ENCODE results near the gene TMEM87B.
"Not testable (repeated sequence)": the region's sequence is repeated elsewhere in the genome, so short reads cannot be mapped to it uniquely, and the experiment has no call there.

The TMEM87B gene

DNA sequence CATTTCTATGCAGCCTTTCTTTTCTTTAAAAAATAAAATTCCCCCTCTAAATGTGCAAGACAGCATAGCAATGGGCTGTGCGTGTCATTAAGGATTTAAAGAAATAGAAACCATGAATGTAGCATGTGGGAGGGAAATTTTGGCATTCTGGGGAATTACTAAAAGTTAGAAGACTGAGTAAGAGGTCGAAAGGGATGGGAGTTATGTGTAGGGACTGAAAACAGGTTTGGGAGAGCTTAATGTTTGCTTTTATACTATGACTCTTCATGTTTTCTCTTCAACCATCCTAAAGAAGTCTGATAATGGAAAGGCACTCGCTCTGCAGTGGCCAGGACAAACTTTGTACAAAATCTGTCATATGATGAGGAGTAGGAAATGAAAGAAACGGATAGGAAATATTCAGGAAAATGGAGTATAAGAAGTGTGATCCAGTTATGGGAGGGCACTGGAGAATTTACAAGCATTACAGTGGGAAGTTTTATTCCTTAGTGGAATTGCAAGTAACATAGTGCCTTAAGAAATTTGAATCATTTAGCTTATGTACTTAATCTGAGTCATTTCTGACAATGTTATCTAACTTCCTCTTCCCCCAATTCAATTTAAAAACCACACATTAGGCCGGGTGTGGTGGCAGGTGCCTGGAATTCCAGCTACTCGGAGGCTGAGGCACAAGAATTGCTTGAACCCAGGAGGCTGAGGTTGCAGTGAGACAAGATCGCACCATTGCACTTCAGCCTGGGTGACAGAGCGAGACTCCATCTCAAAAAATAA is 20.6 kb downstream of the TMEM87B start:
- no peak for FAIRE-seq

DNA sequence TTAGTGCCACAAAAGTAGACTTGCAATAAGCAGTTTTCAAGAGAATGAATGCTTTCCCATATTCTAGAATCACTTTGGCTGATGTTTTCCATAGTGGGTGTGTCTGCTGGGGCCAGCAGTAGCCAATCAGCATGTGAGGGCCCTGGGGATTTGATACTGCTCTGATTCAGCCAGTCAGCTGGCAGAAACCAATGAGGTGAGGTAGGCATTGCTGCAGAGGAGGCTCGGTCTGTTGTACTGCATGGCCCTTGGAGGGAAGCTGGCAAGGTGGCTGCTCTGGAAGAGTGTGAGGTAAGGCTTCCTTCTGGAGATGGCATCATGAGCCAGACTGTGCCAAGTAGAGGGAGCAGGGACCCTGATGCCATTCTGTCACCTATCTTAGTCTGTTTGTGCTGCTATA is 22.7 kb downstream of the TMEM87B start:
- no peak for FAIRE-seq

DNA sequence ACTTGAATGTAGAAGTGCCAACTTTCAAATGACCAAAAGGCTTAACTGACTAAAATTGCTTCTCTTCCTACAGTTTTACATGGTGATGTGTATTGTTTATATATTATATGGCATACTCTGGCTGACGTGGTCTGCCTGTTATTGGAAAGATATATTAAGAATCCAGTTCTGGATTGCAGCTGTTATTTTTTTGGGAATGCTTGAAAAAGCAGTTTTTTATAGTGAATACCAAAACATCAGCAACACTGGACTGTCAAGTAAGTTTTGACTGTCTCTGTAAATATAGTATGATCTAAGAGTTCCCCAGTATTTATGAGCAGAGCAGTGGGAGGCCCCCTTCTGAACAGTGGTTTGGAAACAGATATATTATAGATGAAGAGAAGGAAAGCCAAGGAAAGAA is 26.2 kb downstream of the TMEM87B start:
- FAIRE-seq: no peak

DNA sequence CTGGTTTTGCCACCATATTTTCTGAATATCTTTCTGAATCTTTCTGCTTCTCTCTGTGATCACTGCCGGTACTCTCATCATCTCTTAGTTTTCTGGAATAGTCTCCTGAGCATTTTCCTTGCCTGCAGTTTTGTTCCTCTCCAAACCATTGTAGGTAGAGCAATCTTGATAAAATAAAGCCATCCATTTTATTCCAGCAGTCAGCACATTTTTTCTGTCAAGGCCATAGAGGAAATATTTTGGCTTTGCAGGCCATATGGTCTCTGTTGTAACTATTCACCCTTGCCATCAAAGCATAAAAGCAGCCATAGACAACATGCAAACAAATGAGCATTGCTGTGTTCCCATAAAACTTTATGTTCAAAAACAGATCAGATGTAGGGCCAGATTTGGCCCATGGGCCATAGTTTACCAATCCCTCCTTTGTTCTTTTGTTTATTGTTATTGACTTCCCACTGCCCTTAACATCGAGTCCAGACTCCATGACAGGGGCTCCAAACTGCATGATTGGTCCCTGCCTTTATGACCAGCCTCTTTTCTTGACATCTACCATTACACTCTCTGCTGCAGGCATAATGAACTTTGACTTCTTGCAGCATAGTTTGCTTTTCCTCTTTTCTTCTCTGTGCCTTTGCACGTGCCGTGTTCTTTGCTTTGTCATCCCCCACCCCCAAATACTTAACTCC is 29.8 kb downstream of the TMEM87B start:
- no peak for FAIRE-seq

DNA sequence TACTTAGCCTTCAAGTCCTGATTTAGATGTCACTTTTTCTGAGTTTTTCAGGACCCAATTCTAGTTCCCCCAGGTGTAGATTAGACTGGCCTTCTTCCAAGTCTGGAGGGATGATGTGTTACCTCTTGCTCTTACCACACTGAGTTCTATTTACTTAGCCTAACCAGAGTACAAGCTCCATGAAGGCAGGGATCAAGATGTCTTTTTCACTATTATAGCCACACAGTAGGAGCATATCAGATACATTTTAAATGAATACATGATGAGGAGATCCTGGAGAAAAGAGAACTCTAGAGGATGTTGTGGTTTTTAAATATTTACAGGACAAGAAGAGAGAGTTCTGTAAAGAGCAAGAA is 30.3 kb downstream of the TMEM87B start:
- FAIRE-seq: no peak

DNA sequence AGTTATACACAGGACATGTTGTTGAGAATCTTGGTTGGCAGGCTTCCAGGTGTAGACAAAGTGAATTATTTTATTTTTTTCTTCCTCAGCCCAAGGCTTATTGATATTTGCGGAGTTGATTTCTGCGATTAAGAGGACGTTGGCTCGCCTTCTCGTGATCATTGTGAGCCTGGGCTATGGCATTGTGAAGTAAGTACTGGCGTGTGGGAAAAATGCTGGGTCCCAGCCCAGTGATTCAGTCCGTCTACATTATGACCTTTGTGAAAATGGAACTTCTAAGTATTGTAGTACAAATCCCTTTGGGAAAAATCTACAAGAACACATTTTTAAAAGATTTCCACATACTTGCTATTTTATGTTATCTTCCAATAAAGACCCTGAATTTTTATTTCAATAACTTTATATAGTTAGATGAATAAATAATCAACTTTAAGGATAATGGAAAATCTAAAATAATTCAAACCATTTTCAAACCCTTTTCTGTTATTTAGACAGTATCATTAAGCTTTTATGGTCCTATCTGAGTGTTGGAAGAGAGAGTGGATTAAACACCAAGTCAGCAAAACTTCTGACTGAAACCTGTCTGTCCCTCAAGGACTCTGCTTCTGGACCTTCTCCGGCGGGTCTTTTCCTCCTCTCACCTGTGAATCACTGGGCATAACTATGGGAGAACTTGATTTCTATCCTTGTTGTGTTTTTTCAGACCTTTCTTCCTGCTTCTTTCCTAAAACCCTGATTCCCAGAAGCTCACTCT is 31.0 kb downstream of the TMEM87B start:
- FAIRE-seq: no peak

DNA sequence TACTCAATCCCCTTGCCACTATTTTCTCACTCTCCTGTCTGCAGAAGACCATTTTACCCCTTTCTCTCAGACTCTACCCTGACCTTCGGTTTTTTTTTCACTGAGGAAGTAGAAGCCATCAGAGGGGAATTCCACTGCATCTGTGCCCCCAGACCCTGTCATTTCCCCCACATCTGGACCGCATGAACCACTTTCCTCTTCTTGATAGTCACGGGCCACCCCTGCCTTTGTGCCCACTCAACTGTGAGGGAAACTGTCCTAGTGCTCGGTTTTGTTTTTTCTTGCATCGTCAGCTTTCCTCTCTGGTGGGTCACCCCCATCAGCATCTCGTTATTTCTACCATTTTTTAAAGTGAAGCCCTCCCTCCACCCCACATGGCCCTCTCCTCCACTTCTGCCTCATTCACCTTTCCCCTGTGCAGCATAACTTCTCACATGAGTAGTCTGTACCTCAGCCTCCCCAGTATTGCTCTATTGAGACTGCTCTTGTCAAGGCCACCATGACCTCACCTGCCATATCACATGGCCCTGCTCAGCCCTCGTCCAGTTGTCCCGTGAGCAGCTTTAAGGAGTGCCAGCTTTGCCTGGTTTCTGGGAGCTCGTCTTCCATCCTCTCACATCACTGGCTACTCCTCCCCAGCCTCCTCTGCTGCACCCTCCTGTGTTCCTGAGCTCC is 32.4 kb downstream of the TMEM87B start:
- no peak for FAIRE-seq

DNA sequence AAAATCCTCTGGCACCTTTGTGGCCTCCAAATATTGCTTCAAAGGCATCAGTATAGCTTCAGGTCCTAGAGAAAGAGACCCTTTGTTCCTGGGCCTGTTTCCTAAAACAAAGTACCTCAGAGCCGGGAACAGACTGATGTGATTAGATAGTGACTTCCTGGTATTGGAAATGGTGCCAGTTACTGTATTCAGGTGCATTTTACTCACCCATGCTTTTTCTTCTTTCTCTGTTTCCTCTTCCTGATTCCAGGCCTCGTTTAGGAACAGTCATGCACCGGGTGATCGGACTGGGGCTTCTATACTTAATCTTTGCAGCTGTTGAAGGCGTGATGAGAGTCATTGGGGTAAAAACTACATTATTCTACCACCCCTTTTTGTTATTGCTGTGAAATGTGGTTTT is 34.3 kb downstream of the TMEM87B start:
- no peak for FAIRE-seq

DNA sequence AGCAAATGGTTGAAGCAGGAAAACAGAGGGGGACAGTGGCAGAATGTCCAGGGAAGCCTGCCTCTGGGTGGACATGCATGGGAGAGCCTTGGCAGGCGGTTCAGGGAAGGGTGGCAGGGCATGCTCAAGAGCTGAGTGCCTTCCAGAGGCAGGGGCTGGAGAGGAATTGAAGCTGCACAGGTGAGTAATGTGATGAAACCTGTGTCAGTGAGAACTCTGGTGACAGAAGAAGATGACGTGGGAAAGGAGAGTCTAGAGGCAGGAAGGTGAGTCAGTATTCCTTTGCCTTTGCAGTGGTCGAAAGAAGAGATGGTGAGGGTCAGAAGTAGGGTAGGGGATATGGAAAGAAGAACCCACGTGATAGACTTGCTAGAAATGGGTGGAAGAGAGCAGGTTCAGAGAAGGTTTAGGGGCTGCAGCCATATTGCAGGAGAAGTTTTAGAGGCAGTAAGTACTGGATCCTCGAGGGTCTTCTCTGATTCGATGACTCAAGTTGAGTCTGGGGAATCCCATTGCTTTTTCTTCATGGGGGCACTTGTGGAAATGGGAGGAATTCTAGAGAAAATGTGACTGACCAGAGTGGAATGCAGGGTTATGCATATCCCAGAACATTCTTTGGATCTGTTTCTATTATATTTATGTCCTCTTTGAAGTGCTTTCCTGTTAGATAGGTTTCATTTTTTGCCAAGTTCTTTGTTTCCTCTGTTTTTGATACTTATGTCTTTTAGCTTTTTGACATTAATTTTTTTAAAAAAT is 37.4 kb downstream of the TMEM87B start:
- no peak for FAIRE-seq

DNA sequence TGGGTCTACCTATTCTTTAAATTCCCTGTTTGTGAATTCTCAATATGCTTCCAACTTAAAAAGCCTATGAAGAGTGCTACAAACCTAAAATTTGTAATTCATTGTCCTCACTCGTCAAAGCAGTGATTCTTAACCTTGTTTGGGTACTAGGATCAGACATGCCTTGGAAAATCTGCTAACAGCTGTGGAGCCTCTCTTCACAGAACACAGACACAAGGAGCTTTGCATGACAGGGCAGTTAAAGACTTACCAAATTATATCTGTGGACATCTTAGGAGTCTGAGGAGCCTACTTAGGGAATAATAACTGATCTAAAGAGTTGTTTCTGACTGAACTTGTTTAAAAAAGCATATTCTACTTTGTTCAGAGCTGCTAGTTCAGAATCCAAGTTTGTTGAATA is 38.1 kb downstream of the TMEM87B start:
- no peak for FAIRE-seq

DNA sequence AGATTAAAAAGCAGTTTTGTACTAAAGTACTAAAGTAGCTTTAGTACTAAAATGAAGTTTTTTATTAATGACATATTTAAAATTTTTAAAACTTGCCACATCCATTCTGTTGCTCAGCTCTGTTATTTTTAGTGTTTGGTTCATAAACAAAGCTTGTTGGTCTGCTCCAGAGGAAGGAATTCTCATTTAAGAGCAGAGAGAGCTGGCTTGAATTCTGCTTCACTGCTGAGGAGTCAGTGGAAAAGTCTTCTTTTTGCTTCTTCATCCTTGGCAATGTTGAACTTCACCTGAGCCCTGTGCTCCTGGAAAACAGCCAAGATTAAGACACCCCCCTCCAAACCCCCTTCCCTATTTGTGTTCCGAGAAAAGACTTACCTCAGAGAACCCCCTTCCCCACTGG is 40.6 kb downstream of the TMEM87B start:
- FAIRE-seq: no peak

DNA sequence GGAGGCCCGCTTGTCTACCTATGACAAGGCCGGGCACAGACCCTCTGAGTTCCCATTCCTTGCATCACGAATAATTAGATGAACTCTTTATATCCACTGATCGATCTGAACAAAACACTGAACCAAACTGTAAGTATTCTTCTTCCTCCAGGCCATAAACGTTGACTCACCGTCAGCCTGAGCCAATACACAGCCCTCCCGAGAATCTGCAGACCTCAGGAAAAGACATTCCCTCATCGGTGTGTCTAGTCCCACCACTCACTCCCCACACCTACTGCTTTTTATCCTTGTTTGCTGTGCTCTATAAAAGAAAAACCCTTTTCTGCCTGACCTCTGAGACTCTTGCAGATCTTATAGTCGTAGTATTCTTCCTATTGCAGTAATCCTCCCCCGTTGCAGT is 41.0 kb downstream of the TMEM87B start:
- no peak for FAIRE-seq

DNA sequence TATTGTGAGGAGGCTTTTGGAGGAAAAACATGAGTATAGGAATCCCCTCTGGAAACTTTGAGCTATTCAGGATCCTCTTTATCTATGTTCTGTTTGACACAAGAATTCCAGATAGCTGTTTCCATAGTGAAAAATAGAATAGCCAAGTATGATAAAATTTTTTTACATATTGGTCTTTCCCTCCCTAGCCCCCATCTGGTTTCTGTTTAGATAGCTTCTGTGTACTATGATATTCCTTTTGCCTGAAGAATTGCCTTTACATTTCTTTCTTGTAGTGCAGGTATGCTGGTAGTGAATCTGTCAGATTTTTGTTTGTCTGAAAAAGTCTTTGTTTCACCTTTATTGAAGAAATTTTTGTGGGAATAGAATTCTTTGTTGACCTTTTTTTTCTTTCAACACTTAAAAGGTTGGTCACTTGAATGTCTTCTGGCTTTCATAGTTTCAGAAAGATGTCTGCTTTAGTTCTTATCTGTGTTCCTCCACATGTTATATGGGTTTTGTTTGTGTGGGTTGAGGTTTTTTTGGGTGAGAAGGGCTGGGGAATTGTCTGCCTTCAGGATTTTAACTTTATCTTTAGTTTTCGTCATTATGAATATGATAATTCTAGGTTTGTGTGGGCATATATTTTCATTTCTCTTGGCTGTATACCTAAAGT is 53.2 kb downstream of the TMEM87B start:
- no peak for FAIRE-seq

DNA sequence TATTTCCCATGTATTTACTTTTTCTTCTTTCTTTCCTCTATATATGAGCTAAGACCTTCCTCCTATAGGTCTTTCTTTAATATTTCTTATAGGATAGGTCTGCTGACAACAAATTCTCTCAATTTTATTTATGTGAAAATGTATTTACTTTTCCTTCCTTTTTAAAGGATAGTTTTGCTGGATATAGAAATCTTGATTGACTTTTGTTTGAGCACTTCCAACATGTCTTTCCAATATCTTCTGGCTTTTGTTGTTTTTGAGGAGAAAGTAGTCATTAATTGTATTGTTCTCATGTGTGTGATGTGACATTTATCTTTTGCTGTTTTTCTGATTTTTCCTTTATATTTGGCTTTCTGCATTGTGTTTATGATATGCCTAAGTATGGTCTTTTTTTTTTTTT is 54.2 kb downstream of the TMEM87B start:
- no peak for FAIRE-seq

DNA sequence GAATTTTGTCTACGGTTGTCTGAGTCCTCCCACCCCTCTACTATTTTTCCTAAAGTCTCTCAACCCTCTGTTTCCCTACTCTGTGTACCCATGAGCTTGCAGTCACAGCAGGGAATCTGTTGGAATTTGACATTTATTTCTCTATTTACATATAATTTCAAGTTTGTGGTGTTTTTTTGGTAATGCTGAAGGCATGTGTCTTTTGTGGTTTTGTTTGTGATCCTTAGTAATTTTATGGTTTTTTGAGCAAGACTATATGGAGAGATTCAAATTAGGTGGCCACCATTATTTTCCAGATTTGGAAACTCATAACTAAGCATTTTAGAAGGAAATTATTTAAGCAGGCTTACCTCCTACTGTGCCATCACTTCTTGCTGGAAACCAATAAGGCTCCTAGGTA is 55.9 kb downstream of the TMEM87B start:
- no peak for FAIRE-seq

DNA sequence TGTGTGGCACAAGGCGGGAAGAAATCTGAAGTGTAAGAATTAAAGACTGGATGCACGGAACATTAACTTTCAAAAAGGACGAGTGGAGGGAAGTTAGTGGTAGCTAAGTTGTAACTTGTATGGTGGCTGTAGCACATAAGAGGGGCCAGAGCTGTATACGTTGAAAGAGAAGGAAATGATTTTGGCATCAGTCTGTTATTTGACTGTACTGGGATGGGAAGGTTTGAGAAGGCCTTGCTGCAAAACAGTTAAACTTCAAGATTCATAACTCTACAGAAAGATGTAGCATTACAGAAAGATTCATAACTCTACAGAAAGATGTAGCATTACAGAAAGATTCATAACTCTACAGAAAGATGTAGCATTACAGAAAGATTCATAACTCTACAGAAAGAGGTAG is 58.3 kb downstream of the TMEM87B start:
- FAIRE-seq: not testable (repeated sequence)

DNA sequence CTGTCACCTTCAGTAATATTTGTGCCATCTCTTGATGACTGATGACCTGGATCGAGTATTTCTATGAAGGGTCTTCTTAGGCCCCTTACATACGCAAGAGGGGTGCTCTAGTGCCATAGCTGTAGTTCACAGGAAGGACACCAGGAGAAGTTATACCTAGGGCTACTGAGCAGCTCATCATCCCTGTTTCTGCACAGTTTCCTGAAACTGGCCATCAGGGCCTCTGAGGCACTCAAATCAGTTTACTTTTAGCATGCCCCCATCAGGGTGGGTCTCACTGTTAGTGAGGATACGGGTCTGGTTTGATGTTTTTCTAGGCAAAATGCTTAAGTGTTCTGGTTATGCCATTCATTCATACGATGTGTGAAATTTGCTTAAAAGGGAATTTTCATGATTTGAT is 63.1 kb downstream of the TMEM87B start:
- FAIRE-seq: no peak

DNA sequence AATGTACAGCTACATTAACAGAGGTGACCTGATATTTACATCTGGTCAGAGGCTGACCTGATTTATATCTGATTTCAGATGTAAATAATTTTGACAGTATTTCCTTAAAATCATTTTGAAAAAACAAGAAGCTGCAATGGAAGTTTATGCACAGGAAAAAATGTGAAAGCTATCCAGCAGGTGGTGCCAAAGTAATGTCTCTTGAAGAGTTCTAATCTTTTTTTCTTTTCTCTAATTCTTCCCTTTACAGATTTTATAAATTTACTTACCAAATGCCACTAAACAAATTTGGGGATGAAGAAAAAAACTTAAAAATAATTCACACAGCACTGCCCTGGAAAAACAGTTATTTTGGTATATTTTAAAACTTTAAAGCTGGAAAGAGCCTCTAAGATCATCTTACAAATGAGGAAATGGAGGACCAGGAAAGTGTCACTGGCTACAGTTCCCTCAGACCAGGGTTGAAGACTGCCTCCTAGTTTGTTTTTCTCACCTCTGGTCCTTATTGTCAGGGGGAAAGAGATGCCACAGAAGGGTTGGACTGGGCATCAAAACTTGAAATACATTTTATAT is 66.7 kb downstream of the TMEM87B start:
- peak; percentile 69 for FAIRE-seq

DNA sequence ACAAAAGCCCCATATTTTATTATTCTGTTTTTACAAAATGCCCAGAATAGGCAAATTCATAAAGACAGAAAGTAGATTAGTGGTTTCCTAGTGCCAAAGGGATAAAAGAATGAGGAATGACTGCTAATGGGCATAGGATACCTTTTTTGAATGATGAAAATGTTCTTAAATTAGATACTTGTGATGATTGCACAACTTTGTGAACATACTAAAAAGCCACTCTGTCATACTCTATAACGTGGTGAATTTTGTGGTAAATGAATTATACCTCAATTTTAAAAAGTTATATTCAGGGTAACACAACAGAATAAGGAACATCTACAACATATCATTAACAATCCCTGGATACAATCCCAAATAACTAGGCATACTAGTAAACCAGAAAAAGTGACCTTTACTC is 74.0 kb downstream of the TMEM87B start:
- FAIRE-seq: no peak

DNA sequence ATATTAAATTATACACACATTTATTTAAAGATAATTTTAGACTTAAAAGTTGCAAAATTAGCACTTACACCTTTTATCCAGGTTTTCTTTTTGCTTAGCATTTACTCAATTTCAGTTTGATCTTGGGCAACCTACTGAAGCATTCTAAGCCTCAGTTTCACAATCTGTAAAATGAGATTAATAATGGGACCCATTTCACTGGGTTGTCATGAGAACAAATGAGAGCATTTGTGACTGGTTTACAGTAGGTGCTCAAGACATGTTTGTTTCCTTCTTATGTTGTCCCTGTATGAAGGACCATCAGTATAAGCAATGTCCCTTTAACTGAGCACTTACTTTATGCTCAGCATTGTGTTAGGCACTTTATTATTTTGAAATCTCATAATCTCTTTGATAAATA is 78.3 kb downstream of the TMEM87B start:
- no peak for FAIRE-seq

DNA sequence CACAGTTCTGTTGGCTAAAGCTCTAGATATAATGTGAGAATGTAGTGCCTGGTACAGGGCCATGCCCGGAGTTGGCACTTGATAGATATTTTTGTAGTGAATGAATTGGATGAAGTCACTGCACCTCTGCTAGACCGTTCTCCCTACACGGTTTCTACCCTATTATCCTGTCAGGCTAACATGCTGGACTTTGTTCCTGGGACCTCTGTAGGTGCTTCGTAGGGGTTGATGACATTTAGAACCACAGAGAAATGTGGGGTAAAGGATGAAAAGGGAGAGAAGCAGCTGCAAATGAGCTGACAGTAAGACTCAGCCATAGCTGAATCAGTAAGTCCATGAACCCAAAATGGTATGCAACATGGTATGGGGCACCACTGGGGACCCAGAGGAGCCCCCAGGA is 79.1 kb downstream of the TMEM87B start:
- no peak for FAIRE-seq

DNA sequence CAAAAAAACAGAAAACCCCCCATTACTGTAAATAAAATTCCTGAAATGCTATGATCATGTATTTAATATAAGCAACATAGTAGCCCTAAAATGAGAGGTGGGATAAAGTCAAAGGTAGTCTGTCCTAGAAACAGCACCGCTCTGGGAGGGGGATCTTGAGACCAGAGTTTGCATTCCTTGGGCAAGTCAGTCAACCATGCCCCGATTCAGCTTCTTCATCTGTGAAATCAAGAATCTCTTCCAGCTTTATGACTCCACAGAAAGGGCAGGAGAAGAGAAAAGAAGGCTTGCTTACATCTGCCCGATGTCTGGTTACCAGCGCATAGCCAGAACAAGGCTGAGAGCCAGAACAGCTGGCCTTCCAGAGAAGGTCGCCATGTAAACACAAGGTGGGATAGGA is 81.0 kb downstream of the TMEM87B start:
- FAIRE-seq: no peak
